Measurements from ENCODE around the gene IST1.
A peak's percentile ranks its signal among the peaks of the same experiment; 100 is the strongest.
"Not testable (repeated sequence)": the region's sequence is repeated elsewhere in the genome, so short reads cannot be mapped to it uniquely, and the experiment has no call there.

IST1 gene

DNA sequence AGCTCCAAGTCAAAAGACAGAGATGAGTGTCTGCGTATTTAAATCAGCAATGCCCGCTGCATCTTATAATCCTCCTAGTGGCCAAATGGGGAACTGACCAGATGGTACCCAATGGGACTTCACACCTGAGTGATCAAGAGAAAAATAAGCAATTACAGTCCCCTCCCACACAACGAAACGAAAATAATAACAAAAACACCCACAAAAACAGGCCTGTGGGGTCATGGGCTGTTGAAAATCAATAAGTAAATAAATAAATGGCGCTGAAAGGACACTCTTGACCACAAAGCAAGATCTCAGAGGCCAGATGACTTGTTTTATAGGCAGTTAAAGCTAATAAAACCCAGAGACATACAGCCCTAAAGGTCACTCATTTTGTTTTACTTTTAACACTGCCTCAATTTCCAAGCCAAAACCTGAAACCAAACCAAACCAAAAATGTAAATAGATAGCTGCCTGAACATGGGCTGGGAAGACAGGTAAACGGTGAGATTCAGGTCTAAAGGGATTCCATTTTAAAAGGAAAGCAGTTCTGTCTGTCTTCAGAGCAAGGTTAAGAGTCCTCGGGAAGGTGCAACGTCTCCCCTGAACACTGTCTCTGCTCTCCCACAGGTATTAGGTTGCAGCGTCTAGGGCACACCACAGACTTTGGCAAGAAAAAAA is 12.7 kb upstream of the IST1 start:
- DNase-seq (ENCODE audit: low read depth), result peak; percentile 76

DNA sequence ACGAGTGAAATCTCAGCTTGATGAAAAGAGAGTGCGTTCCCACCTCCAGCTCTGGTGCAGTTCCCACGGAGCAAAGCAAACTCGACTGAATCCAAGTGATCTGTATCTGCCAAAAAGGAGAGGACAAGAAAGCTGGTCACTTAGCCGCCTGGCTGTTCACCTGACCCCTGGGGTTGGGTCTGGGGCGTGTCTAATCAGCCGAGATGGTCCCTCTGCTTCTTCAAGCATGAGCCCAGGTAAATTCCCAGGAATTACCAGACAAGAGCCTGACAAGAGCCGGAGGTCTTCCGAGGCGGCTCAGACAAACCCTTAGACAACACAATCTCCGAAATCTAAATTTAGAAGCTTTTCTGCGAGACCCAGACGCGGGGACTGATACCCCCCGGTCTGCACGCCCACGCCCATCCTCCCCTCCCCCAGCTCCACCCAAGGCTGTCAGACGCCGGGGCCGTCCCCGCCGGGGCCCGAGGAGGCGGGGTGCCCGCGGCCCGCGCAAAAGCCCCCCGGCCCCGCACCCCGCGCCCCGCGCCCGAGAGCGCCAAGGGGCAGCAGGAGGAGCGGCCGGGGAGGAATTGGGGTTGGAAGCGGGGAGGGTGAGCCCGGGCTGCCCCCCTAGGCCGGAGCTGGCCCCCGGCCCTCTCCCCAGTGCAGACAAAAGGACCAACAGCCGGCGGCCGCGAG is 12.0 kb upstream of the IST1 start:
- no peak for DNase-seq (ENCODE audit: low read depth)

DNA sequence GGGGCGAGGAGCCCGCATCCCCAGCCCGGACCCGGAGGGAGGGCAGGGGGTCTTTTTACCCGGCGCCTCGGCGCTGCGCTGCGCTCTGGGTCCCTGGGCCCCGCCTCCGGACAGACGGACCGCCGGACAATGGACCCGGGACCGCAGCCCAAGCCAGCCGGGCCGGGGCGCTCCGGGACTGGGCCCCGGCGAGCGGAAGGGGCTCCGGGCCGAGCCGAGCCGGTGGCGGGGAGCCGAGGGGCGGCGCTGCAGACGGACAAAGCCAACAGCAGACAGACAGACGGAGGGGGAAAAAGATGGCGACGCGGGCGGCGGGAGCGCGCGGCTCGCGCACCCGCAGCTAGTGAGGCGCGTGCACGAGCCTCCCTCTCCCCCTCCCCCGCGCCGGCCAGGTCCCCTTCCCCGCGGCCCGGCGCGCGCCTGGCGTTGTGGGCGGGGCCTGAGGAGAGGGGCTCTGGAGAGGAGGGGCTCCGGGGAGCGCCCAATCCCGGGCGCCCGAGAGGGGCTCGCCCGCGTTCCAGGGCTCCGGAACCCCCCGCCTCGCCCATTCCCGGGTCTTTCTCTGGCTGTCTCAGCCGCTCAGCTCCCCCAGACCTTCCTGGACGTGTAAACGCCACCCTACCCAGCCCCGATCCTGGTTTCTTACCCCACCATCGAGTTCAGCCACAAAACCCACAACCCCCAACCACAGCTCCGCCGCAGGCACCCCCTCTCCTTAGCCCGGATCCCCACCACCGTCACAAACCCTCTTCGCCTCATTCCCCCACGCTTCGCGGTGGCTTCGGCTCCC is 11.3 kb upstream of the IST1 start, which contains the start of gene ZNF821:
TSS of gene ZNF821 (minus strand) at position 334 of the 790 bp plus-strand sequence. CDS start 4,236 bp downstream, outside the sequence.
- peak; percentile 54 for DNase-seq (ENCODE audit: low read depth)

DNA sequence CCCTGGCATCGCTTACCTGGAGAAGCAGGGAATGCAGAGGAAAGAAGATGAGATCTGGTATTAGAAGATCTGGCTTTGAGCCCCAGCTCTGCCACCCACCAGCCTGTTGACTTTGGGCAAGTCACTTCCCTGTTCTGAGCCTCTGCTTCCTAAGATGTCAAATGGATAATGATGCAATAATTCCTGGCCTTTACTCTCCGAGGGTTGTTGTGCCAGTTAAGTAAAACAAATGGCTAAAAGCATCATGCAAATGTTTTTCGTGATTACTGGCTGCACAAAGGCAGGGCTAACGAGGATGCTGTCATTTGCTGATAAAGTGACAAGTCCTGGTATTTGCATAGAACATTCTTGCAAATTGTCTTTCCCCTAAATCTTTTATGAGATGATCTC is 10.1 kb upstream of the IST1 start:
- DNase-seq (ENCODE audit: low read depth), result no peak

DNA sequence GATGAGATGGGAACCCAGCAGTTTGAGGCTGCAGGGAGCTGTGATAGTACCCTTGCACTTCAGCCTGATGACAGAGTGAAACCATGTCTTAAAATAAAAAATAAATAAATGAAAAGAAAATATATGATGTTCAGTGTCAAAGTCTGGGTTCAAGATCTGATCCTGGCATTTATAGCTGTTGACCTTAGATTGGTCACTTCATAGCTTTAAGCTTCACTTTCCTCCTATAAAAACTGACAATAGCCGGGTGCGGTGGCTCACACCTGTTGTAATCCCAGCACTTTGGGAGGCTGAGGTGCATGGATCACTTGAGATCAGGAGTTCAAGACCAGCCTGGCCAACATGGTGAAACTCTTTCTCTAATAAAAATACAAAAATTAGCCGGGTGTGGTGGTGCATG is 6.2 kb upstream of the IST1 start:
- DNase-seq (ENCODE audit: low read depth), result no peak

DNA sequence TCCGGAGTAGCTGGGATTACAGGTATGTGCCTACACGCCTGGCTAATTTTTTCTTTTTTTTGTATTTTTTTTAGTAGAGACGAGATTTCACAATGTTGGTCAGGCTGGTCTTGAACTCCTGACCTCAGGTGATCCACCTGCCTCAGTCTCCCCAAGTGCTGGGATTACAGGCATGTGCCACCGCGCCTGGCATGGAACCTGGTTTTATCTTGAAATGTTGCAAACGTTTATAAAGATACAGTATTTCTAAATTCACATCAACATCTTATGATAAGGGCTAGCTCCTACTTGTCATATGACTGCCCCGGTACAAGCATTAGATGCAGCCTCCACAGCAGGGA is 1.5 kb upstream of the IST1 start:
- DNase-seq (ENCODE audit: low read depth), result no peak

DNA sequence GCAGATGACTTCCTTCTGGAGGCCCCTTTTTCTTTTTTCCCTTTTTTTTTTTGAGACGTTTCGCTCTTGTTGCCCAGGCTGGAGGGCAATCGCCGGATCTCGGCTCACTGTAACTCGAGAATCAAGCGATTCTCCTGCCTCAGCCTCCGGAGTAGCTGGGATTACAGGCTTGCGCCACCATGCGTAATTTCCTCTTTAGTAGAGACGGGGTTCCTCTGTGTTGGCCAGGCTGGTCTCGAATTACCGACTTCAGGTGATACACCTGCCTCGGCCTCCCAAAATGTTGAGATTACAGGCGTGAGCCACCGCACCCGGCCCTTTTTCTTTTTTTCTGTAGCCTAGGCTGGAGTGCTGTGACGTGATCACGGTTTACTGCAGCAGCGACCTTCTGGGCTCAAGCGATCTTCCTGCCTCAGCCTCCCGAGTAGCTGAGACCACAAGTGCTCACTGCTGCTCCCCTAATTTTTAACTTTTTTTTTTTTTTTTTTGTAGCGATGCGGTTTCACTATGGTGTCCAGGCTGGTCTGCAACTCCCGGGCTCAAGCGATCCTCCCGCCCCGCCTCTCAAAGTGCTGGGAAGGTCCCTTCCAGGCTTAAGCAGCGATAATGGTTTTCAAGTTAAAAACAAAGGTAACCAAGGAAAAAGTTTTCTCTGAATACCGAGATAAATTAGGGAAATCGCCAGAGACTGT is 956 bp upstream of the IST1 start:
- no peak for DNase-seq (ENCODE audit: low read depth)

DNA sequence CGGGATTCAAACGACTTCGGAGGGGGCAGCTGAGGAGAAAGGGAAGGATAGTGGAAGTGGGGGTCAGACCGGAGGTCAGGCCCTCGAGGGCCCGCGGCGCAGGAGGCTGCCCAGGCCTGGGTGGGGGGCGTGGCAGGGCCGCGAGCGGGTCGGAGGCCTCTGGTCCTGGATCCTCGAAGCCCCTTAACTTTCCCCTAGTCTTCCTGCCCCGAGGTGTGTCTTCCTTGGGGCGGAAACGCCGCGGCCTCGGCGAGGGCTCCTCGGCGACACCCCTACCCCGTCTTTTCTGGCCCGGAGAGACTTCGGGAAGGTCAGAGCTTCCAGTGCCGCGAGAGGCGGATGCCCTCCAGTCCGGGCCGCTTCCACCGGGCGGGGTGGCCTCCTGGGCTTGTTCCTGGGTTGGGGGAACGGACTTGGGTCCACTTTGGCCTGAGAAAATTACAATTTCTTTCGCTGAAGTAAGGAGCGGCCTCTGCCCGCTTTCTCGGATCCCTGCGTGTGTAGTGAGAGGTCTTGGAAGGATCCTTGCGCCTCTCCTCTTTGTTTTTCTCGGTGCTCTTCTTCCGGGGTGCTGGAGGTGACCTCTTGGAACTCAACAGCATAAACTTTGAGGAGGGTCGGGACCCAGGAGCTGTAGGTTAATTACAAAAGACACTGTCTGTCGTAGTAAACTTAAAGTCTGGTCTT is 491 bp downstream of the IST1 start:
- no peak for DNase-seq (ENCODE audit: low read depth)

DNA sequence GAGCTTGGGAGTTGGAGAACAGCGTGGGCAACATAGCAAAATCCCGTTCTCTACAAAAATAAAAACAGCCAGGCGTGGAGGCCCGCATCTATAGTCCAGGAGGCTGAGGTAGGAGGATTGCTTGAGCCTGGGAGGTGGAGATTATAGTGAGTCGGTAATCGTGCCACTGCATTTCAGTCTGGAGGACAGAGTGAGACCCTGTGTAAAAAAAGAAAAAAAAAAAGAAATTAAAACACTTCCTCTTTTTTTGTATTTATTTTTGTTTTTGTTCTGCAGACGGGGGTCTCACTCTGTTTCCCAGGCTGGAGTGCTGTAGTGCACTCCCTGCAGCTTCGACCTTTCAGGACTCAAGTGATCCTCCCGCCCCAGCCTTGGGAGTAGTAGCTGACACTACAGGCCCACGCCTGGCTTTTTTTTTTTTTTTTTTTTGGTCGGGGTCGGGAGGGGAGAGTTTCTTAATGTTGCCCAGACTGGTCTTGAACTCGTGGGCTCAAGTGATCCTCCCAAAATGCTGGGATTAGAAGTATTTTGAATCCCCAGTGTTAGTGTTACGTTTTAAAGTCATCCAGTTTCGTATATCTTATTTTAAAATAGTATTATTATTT is 1.5 kb downstream of the IST1 start:
- no peak for DNase-seq (ENCODE audit: low read depth)

DNA sequence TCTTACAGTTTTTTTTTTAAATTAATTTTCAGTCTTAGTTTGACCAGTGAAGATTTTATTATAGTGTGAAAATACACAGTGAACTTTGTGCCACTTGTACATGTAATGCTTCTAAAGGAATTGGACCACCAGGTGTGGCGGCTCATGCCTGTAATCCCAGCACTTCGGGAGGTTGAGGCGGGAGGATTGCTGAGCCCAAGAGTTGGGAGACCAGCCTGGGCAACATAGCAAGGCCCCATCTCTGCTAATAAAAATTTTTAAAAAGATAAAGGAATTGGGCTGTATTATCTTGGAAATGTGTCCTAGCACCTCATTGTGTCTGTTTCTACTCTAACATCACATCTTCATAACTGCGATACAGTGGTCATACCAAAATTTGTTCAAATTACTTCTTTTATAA is 3.8 kb downstream of the IST1 start:
- DNase-seq (ENCODE audit: low read depth), result no peak

DNA sequence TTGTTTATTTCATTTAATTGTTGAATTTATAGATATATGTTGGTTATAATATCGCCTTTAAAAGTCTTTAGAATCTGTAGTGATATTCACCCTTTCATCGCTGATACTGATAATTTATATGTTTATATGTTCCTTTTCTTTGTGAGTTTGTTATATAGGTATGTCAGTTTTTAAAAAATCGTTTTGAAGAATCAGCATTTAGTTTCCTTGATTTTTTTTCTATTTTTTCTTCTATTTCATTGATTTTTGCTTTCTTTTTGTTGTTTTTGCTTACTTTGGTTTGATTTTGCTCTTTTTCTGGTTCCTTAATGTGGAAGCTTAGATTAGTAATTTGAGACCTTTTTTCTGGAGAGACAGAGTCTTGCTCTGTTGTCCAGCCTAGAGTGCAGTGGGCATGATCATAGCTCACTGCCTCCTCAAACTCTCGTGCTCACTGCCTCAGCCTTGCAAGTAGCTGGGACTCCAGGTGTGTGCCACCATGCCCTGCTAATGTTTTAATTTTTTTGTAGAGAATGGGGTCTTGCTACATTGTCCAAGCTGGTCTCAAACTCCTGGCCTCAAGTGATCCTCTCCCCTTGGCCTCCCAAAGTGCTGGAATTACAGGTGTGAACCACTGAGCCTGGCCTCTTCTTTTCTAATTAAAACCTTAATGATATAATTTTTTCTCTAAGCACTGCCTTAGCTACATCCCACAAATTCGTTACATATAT is 7.5 kb downstream of the IST1 start:
- no peak for DNase-seq (ENCODE audit: low read depth)

DNA sequence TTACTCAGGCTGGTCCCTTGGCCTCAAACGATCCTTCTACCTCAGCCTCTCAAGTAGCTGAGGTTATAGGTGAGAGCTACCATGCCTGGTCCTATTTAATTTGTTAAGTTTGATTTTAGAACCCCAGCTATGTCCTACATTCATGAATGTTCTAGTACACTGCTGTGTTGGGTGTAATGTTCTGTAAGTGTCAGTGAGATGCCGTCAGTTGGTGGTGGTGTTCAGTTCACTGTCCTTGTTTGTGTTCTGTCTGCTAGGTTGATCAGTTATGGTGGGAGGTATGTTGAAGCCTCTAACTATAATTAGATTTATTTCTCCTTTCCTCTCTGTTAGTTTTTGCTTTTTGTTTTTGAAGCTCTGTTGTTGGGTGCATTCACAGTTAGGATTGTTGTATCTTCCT is 8.3 kb downstream of the IST1 start:
- DNase-seq (ENCODE audit: low read depth), result no peak

DNA sequence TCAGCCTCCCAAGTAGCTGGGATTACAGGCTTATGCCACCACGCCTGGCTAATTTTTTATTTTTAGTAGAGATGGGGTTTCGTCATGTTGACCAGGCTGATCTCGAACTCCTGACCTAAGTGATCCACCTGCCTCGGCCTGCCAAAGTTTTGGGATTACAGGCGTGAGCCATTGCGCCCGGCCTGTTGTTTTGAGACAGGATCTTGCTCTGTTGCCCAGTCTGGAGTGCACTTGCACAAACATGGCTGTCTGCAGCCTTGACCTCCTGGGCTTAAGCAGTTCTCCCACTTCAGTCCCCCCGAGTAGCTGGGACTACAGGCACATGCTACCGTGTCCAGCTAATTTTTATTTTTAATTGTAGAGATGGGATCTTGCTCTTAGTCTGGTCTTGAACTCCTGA is 8.9 kb downstream of the IST1 start:
- no peak for DNase-seq (ENCODE audit: low read depth)

DNA sequence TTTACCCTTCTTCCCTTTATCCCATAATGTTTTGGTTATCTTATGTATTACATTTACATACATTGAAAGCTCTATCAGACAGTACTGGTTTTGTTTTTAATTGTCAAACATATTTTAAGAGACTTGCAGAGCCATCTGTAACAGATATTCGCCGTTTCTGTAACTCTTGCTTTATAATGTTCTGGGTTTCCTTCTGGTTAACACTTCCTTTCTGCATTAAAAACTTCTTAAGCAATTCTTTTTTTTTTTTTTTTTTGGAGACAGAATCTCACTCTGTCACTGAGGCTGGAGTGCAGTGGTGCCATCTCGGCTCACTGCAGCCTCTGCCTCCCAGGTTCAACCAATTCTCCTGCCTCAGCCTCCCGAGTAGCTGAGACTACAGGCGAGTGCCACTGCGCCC is 10.4 kb downstream of the IST1 start:
- not testable (repeated sequence) for DNase-seq (ENCODE audit: low read depth)

DNA sequence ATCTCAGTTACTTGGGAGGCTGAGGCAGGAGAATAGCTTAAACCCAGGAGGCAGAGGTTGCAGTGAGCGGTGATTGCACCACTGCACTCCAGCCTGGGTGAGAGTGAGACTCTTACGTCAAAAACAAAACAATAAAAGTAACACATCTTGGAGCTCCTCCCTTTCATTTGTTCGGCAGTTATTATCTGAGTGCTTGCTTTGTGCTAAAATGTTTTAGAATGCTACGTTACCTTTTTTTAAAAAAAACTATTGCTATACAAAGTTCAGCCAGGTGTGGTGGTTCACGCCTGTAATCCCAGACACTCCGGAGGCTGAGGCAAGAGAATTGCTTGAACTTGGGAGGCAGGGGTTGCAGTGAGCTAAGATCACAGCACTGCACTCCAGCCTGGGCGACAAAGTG is 15.8 kb downstream of the IST1 start:
- no peak for DNase-seq (ENCODE audit: low read depth)

DNA sequence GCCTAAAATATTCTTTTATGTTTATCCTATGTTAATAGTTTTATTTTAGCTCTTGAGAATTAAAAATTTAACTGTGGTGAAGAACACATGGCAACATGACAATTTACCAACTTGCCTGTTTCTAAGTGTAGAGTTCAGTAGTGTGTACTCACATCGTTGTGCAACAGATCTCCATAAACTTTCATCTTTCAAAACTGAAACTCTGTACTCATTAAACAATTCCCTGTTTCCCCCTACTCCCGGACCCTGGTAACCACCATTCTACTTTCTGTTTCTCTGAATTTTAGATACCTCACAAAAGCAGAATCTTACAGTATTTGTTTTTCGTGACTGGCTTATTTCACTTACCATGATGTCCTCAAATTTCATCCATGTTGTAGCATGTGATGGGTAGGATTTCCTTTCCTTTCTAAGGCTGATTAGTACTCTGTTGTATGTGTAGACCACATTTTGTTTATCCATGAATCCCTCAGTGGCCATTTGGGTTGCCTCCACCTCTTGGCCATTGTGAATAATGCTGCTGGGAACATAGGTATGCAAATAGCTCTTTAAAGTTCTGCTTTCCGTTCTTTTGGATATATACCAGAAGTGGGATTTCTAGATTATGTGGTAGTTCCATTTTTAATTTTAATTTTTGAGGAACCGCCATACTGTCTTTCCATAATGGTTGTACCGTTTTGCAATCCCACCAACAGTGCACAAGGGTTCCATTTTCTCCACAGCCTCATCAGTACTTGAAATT is 17.4 kb downstream of the IST1 start:
- DNase-seq (ENCODE audit: low read depth), result no peak

DNA sequence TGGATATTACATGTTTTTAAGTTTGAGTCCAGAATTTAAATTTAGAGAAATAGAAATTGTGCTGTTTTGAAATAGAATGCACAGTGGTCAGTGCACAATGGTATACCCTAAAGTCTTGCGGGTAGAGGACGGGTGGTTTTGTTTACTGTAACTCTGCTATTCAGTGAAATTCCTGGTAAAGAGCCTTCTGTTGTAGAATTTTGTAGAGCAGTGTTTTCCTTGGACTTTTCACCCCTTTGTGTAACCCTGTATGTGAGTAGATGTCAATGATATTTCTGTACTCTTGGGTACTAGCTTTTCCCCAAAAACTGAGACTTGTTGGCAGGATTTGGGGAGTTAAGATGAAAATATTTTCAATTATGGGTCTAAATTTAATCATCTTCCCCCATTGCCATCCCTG is 19.5 kb downstream of the IST1 start:
- no peak for DNase-seq (ENCODE audit: low read depth)

DNA sequence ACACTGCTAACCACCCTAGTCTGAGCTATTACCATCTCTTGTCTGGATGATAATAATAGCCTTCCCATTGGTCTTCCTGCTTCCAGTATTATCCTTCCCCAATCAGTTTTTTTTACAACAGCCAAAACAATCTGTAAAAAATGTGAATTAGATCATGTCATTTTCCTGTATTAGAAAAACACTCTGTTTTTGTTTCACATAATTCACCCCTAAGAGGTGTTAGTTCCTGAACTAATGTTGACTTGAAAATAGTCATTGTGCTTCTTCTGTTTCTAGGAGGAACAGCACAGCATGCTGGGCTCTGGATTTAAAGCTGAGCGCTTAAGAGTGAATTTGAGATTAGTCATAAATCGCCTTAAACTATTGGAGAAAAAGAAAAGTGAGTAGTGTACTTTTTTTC is 20.0 kb downstream of the IST1 start:
- DNase-seq (ENCODE audit: low read depth), result no peak

DNA sequence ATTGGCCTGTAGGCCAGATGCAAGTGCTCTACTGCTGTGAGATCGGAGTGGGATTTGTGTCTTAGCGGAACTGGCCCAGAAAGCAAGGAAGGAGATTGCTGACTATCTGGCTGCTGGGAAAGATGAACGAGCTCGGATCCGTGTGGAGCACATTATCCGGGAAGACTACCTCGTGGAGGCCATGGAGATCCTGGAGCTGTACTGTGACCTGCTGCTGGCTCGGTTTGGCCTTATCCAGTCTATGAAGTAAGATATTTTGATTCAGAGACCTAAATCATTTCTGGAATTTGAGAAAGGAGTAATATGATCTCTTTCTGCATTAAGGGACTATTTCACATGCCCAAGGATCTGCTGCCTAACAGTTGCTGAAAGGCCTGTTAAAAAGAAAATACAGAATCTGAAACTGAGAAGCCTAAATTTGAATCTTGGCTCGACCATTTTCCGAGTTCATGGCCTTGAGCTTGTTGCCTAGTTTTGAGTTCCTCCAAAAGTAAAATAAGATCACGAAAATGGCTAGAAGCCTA is 21.1 kb downstream of the IST1 start:
- no peak for DNase-seq (ENCODE audit: low read depth)

DNA sequence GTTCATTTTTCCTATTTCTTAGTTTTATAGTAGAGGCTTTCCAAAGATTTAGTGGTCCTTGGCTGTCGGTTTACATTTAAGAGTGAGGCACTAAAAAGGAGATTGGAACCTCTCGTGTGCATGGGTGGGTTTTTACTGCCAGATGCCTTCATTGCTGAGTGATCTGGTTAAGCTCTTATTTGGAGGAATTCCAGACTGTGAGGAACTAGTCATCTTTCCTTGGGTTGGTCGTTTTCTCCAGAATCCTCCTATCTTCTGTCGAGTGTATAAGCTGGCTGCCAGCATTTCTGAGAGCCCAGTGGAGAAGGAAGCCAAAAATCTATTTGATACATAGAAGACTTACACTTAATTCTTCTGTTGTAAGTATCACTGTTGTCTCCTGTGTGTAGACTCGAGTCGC is 22.6 kb downstream of the IST1 start:
- no peak for DNase-seq (ENCODE audit: low read depth)

All from CMK (cell line).